Smooth muscle cell (in vitro differentiated cells): Measurements from ENCODE around the gene SOX21. TPM values are rescaled to one million over a fixed set of nuclear protein-coding genes. Genes with fewer than 3 reads are reported as not detected.

Experiments used
- DNase-seq: peaks from one replicate; lab custom pipeline; 2025; ENCODE audit not compliant: unreplicated experiment; lab: John Stamatoyannopoulos, UW
- H2AFZ ChIP-seq: fragments of 200-600 bp; sonication (generic); 2 replicates; pipeline ENCODE4 v1.6.0; 2016; ENCODE audit warnings: antibody characterized with exemption, low read depth, mild to moderate bottlenecking
- H3F3A ChIP-seq: fragments of 200-600 bp; sonication (generic); 2 replicates; pipeline ENCODE4 v1.6.0; 2017; ENCODE audit warnings: antibody characterized with exemption, low read depth
- H3K27ac ChIP-seq: fragments of 200-600 bp; sonication (generic); 2 replicates; pipeline ENCODE4 v1.5.1; 2016; ENCODE audit warnings: low read depth, mild to moderate bottlenecking
- H3K27me3 ChIP-seq: fragments of 200-600 bp; sonication (generic); 2 replicates; pipeline ENCODE4 v1.6.1; 2016; ENCODE audit warnings: low read depth, mild to moderate bottlenecking
- H3K36me3 ChIP-seq: fragments of 200-600 bp; sonication (generic); 2 replicates; pipeline ENCODE4 v1.5.1; 2016; ENCODE audit warnings: low read depth
- H3K4me1 ChIP-seq: fragments of 200-600 bp; sonication (generic); 2 replicates; pipeline ENCODE4 v1.5.1; 2016; ENCODE audit warnings: low read depth
- H3K4me2 ChIP-seq: fragments of 200-600 bp; sonication (generic); 2 replicates; pipeline ENCODE4 v1.6.0; 2016; ENCODE audit warnings: mild to moderate bottlenecking
- H3K4me3 ChIP-seq: fragments of 200-600 bp; sonication (generic); 2 replicates; pipeline ENCODE4 v1.5.1; 2016; ENCODE audit warnings: mild to moderate bottlenecking
- H3K79me2 ChIP-seq: fragments of 200-600 bp; sonication (generic); 2 replicates; pipeline ENCODE4 v1.6.0; 2016; ENCODE audit warnings: low read depth, mild to moderate bottlenecking
- H3K9ac ChIP-seq: fragments of 200-600 bp; sonication (generic); 2 replicates; pipeline ENCODE4 v1.6.0; 2016; ENCODE audit warnings: low read depth
- H3K9me3 ChIP-seq: fragments of 200-600 bp; sonication (generic); replicated peaks from 2 replicates; pipeline ENCODE4 v1.5.1; 2016; ENCODE audit warnings: low read depth
- H4K20me1 ChIP-seq: fragments of 200-600 bp; sonication (generic); 2 replicates; pipeline ENCODE4 v1.6.0; 2016; ENCODE audit warnings: low read depth
- WGBS: methylation state at CpG from one replicate; pipeline ENCODE4 v1.1.7; 2016; ENCODE audit warnings: low lambda C conversion rate; 5-methylcytosine and 5-hydroxymethylcytosine counted together
- polyA plus RNA-seq: library from polyadenylated mRNA; unstranded; fragments of >200 nt; fragmentation: Nextera tagmentation; extraction: Ambion mirVana; gene quantifications from 2 replicates; pipeline ENCODE4 v1.2.1, GENCODE V29; 2016
- total RNA-seq: library from RNA; depleted of rRNA; stranded (reverse); fragments of >200 nt; gene quantifications from 2 replicates; pipeline ENCODE4 v1.2.3, GENCODE V29; 2014
- TF ChIP-seq, protein P1 (sequence below): fragments of 200-600 bp; sonication (generic); IDR thresholded peaks from 2 replicates; pipeline ENCODE4 v1.5.1; 2017; ENCODE audit warnings: borderline replicate concordance, mild to moderate bottlenecking, antibody characterized with exemption; ENCODE audit not compliant: insufficient read depth, poor library complexity, severe bottlenecking

SOX21 gene
- total and polyA plus RNA-seq, 2 experiments from 2014 or later: not detected

DNA sequence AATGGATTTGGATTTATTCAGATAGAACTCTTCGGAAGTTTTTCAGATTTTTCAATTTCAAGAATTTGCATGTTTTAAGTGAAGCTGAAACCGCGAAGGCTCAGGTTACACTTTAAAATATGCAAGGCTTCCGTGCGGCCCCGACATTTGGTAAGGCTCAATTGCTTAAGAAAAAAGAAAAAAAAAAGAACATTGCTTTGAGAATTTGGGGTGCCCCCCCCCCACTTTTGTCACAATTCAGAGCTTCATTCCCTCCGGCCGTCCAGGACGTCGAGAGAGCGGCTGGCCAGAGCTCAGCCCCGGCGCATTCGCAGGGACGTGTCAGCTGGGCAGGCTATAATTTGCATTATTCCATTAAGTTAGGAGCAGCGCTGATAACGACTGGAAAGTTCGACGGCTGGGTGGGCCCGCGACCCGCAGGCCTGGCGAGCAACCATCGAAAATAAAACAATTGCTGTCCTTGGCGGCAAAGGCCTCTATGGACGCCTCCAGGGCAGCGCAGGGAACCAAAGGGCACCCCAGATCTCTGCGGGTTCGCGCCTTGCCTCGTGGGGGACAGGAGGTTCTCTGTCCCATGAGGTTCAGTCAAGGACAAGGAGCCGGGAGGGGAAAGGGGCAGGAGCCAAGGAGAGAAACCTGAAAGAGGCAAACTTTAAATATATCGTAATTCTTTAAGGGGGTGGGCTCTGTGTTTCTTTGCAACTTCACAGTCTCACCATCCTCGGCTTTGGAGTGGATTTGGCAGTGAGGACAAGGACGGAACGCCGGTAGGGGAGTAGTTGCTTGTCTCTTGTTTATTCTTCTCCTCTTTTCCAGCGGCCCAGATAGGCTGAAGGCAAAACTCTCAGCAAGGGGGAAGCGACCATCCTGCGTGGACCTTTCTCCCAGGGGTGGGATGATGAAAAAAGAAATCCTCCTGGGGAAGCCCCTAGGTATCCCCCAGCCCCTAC lies 7.0 kb downstream of the SOX21 start:
- TF ChIP-seq, protein P1, sequence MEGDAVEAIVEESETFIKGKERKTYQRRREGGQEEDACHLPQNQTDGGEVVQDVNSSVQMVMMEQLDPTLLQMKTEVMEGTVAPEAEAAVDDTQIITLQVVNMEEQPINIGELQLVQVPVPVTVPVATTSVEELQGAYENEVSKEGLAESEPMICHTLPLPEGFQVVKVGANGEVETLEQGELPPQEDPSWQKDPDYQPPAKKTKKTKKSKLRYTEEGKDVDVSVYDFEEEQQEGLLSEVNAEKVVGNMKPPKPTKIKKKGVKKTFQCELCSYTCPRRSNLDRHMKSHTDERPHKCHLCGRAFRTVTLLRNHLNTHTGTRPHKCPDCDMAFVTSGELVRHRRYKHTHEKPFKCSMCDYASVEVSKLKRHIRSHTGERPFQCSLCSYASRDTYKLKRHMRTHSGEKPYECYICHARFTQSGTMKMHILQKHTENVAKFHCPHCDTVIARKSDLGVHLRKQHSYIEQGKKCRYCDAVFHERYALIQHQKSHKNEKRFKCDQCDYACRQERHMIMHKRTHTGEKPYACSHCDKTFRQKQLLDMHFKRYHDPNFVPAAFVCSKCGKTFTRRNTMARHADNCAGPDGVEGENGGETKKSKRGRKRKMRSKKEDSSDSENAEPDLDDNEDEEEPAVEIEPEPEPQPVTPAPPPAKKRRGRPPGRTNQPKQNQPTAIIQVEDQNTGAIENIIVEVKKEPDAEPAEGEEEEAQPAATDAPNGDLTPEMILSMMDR: no peak
- WGBS: 27% methylated on average over 40 of the region's 40 CpGs
- Histone ChIP-seq H4K20me1 (peaks cover 3% of the 10 kb centered on the region), H3K9me3 (no peaks in the 10 kb centered on the region), H3K4me3 (no peak overlapping the region), H3F3A (no peaks in the 10 kb centered on the region), H3K36me3 (no peaks in the 10 kb centered on the region), H3K4me2 (no peak overlapping the region), H3K79me2 (no peaks in the 10 kb centered on the region), H3K27ac (no peak overlapping the region), H3K4me1 (peaks cover 13% of the 10 kb centered on the region), H2AFZ (no peak overlapping the region), H3K27me3 (peaks cover 100% of the 10 kb centered on the region), H3K9ac (no peak overlapping the region)
- no peak for DNase-seq

DNA sequence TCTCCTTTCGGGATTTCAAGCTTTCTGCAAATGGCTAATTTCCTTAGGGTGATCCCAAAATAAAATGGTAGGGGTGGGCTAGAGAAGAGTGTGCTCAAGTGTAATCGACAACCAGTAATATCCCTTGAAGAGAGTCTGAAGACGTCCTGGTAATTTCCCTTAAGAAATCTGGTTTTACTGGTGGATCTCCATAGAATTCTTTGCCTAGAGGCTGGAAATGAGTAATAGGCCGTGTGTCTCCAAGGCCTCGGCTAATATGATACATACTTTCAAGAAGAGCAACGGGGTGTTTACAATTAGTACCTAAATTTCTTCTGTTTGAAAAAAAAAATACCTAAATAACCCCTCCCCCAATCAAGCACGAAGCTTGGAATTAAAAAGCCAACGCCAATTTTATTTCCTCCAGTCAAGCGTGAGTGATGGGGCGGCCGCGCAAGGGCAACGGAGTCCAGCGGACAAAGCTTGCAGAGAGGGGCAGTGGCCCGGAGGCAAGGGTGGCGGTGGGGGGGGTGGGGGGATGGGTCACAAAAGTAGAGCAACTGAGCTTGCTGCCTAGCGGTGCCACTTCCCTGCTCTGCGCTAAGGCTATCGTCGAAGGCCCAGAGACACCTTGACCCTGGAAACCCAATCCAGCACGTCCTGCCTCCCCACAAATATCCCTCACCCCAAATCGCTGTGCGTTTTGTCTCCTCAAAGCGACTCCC lies 7.8 kb downstream of the SOX21 start:
- H3K4me1 ChIP-seq: peaks cover 13% of the 10 kb centered on the region
- H3K9me3 ChIP-seq: no peaks in the 10 kb centered on the region
- H3K27me3 ChIP-seq: peaks cover 100% of the 10 kb centered on the region
- no peaks in the 10 kb centered on the region for H3F3A ChIP-seq
- no peak for DNase-seq
- H2AFZ ChIP-seq: no peak overlapping the region
- no peak overlapping the region for H3K4me3 ChIP-seq
- no peaks in the 10 kb centered on the region for H3K36me3 ChIP-seq
- H3K79me2 ChIP-seq: no peaks in the 10 kb centered on the region
- H3K27ac ChIP-seq: no peak overlapping the region
- H3K4me2 ChIP-seq: no peak overlapping the region
- no peak overlapping the region for H3K9ac ChIP-seq
- H4K20me1 ChIP-seq: peaks cover 3% of the 10 kb centered on the region
- 30% methylated on average over 24 of the region's 24 CpGs for WGBS
- TF ChIP-seq, protein P1: no peak

DNA sequence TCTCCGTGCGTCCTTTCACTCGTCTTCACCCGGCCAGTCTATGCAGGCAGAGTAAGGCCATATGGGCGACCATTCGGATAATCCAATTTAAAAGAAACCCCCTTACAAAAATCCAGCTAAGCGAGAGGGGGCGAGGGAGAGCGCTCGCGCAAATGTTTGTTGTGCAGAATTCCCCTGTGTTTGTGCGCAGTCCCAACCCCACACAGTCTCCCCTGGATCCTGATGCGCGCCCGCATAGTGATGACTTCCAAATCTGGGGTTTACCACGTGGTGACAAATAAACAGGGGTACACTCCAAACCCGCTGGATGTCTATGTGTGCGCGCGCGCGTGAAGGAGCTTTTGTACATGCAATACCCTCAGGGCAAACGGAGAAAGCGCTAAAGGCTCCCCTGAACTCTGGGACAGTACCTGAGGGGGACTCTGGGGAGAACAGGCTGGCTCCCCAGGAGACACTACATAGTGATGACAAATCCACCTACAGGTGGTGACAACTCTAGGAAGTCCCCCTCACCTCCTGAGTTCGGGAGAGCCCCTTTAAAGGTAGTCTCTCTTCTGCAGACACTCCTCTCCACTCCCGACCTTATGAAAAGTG lies 8.5 kb downstream of the SOX21 start:
- no peak overlapping the region for H3K9ac ChIP-seq
- 39% methylated on average over 26 of the region's 26 CpGs for WGBS
- peaks cover 100% of the 10 kb centered on the region for H3K27me3 ChIP-seq
- no peaks in the 10 kb centered on the region for H4K20me1 ChIP-seq
- no peaks in the 10 kb centered on the region for H3K36me3 ChIP-seq
- no peak overlapping the region for H3K4me2 ChIP-seq
- no peak overlapping the region for H2AFZ ChIP-seq
- no peak overlapping the region for H3K27ac ChIP-seq
- H3K4me1 ChIP-seq: peaks cover 13% of the 10 kb centered on the region
- no peaks in the 10 kb centered on the region for H3F3A ChIP-seq
- H3K9me3 ChIP-seq: no peaks in the 10 kb centered on the region
- TF ChIP-seq, protein P1: no peak
- no peaks in the 10 kb centered on the region for H3K79me2 ChIP-seq
- no peak overlapping the region for H3K4me3 ChIP-seq
- no peak for DNase-seq
